Kidney (tissue), 14 donors: Measurements from ENCODE around the gene SLAIN2. TPM values are rescaled to one million over a fixed set of nuclear protein-coding genes. Genes with fewer than 3 reads are reported as not detected.

Source experiments
- DNase-seq, 5 donors: peaks; one replicate each; pipeline ENCODE4 v3.0.0-alpha.2; 2013 to 2020
- FAIRE-seq: peaks from 2 replicates; lab custom pipeline; 2012; peaks lifted over from hg19 to GRCh38; lab: Jason Lieb, UNC
- H3K27ac ChIP-seq, 2 donors: one replicate each; pipeline ENCODE4 v1.7.0; 2013; ENCODE audit warnings: low read depth in 2 of 2, low read length in 2 of 2, inconsistent platforms in 1 of 2
- H3K27me3 ChIP-seq: one replicate; pipeline ENCODE4 v1.7.1; 2013; ENCODE audit warnings: low read length, inconsistent platforms; ENCODE audit not compliant: control insufficient read depth, insufficient read depth
- H3K36me3 ChIP-seq, 3 donors: one replicate each; pipeline versions ENCODE4 v1.7.0 to v1.7.1; 2013; ENCODE audit warnings: low read length in 3 of 3, control low read depth in 1 of 3, inconsistent platforms in 1 of 3; ENCODE audit not compliant: insufficient read depth in 3 of 3, control insufficient read depth in 2 of 3
- H3K4me1 ChIP-seq, 3 donors: one replicate each; pipeline versions ENCODE4 v1.7.0 to v1.7.1; 2013; ENCODE audit warnings: low read length in 3 of 3, inconsistent platforms in 1 of 3, low read depth in 1 of 3; ENCODE audit not compliant: control insufficient read depth in 2 of 3, insufficient read depth in 2 of 3
- H3K4me3 ChIP-seq, 3 donors: one replicate each; pipeline versions ENCODE4 v1.7.0 to v1.8.1; 2013; ENCODE audit warnings: low read length in 3 of 3, control low read depth in 1 of 3, inconsistent platforms in 1 of 3
- H3K9ac ChIP-seq, 3 donors: one replicate each; pipeline versions ENCODE4 v1.7.0 to v1.7.1; 2013; ENCODE audit warnings: low read length in 3 of 3, control low read depth in 1 of 3, inconsistent platforms in 1 of 3
- H3K9me3 ChIP-seq, 3 donors: one replicate each; pipeline versions ENCODE4 v1.7.0 to v1.7.1; 2013; ENCODE audit warnings: low read length in 3 of 3, control low read depth in 1 of 3, inconsistent platforms in 1 of 3; ENCODE audit not compliant: control insufficient read depth in 2 of 3, insufficient read depth in 1 of 3
- CTCF ChIP-seq: IDR thresholded peaks from 3 replicates; pipeline ENCODE4 v1.5.1; 2012; ENCODE audit warnings: mild to moderate bottlenecking, moderate library complexity, borderline replicate concordance; ENCODE audit not compliant: insufficient read depth; ENCODE audit errors: extremely low read depth
- intact Hi-C: fragments of 100-400 bp; cut with DNase I; formaldehyde crosslinking; loops from one replicate; pipeline ENCODE4 v1.11.1; 2022
- polyA plus RNA-seq: library from polyadenylated mRNA; stranded (reverse); fragments of 350-450 nt; fragmentation: Illumina TruSeq; extraction: RNeasy Lipid Tissue Mini Kit (QIAGEN cat#74804); gene quantifications from one replicate; pipeline ENCODE4 v1.2.3, GENCODE V29; 2014; ENCODE audit warnings: low read depth, low replicate concordance; ENCODE audit not compliant: insufficient read depth
- total RNA-seq: library from RNA; stranded (reverse); fragmentation: NEBNext Ultra II Directional; extraction: Animal tissue kit (Norgen Biotek cat#: 25700); gene quantifications from one replicate; pipeline ENCODE4 v1.2.1, GENCODE V29; 2021
- donor health status: control.
- donor health status: control.
- donor health status: control.
- donor health status: control.
- donor health status: control.
- donor health status: DM: yes; HTN: yes; CAD: no.
- donor health status: Normal renal cell carcinoma (clear cell type).

Gene SLAIN2
- total and polyA plus RNA-seq, 2 donors from 2014 or later, result 23.6 to 69.1 TPM

GRCh38 chr4:48429709-48430474 is 88.6 kb downstream of the SLAIN2 start:
- FAIRE-seq (no peak), DNase-seq (no peak)
- Histone ChIP-seq H3K36me3 (peaks cover 0 to 11% (median 3%) of the 10 kb centered on the region in 3 donors), H3K4me3 (no peak overlapping the region), H3K4me1 (no peaks in the 10 kb centered on the region), H3K27ac (no peak overlapping the region), H3K27me3 (no peaks in the 10 kb centered on the region), H3K9me3 (no peaks in the 10 kb centered on the region), H3K9ac (no peak overlapping the region)
- intact Hi-C loops, result no loop called here
- TF ChIP-seq CTCF, result no peak

GRCh38 chr4:48431401-48431800 is 90.1 kb downstream of the SLAIN2 start:
- Histone ChIP-seq H3K36me3 (peaks cover 0 to 11% (median 3%) of the 10 kb centered on the region in 3 donors), H3K4me3 (no peak overlapping the region), H3K4me1 (no peaks in the 10 kb centered on the region), H3K27me3 (no peaks in the 10 kb centered on the region), H3K27ac (no peak overlapping the region), H3K9me3 (no peaks in the 10 kb centered on the region), H3K9ac (no peak overlapping the region)
- no peak for TF ChIP-seq CTCF
- DNase-seq (no peak), FAIRE-seq (no peak)
- intact Hi-C loops, result no loop called here

GRCh38 chr4:48432017-48432416 is 90.7 kb downstream of the SLAIN2 start:
- no peak for FAIRE-seq
- intact Hi-C loops, result no loop called here
- Histone ChIP-seq H3K9ac (no peak overlapping the region), H3K4me1 (no peaks in the 10 kb centered on the region), H3K36me3 (peaks cover 0 to 11% (median 3%) of the 10 kb centered on the region in 3 donors), H3K27me3 (no peaks in the 10 kb centered on the region), H3K27ac (no peak overlapping the region), H3K9me3 (no peaks in the 10 kb centered on the region), H3K4me3 (no peak overlapping the region)
- DNase-seq, result no peak
- TF ChIP-seq CTCF, result no peak
